ENCODE data around the gene PARP8.
A peak's percentile ranks its signal among the peaks of the same experiment; 100 is the strongest.
"Not testable (repeated sequence)": the region's sequence is repeated elsewhere in the genome, so short reads cannot be mapped to it uniquely, and the experiment has no call there.

PARP8 gene, protein sequence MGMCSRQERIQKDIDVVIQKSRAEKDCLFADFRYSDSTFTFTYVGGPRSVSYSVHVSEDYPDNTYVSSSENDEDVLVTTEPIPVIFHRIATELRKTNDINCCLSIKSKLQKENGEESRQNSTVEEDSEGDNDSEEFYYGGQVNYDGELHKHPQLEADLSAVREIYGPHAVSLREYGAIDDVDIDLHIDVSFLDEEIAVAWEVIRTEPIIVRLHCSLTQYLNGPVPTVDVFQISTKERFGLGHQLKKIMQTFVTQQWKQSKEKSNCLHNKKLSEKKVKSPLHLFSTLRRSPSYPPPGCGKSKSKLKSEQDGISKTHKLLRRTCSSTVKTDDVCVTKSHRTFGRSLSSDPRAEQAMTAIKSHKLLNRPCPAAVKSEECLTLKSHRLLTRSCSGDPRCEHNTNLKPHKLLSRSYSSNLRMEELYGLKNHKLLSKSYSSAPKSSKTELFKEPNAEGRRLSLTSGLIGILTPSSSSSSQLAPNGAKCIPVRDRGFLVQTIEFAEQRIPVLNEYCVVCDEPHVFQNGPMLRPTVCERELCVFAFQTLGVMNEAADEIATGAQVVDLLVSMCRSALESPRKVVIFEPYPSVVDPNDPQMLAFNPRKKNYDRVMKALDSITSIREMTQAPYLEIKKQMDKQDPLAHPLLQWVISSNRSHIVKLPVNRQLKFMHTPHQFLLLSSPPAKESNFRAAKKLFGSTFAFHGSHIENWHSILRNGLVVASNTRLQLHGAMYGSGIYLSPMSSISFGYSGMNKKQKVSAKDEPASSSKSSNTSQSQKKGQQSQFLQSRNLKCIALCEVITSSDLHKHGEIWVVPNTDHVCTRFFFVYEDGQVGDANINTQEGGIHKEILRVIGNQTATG

GRCh38 chr5:50666261-50667022, at the start of gene PARP8:
Gene PARP8, plus strand, starts transcription at chr5:50666637. Its CDS starts 459 bp downstream, at chr5:50667096.
- TF ChIP-seq, protein P1, sequence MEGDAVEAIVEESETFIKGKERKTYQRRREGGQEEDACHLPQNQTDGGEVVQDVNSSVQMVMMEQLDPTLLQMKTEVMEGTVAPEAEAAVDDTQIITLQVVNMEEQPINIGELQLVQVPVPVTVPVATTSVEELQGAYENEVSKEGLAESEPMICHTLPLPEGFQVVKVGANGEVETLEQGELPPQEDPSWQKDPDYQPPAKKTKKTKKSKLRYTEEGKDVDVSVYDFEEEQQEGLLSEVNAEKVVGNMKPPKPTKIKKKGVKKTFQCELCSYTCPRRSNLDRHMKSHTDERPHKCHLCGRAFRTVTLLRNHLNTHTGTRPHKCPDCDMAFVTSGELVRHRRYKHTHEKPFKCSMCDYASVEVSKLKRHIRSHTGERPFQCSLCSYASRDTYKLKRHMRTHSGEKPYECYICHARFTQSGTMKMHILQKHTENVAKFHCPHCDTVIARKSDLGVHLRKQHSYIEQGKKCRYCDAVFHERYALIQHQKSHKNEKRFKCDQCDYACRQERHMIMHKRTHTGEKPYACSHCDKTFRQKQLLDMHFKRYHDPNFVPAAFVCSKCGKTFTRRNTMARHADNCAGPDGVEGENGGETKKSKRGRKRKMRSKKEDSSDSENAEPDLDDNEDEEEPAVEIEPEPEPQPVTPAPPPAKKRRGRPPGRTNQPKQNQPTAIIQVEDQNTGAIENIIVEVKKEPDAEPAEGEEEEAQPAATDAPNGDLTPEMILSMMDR (conservative IDR thresholded peaks at IDR 0.05; ENCODE audit: low read length): no peak
- H3K4me3 ChIP-seq (ENCODE audit: low read length): peak within 1 kb of the TSS; percentile 85
- DNase-seq (ENCODE audit: low read depth): peak; percentile 36

- DNase-seq (ENCODE audit: low read depth): no peak
- no peak overlapping the region for H3K4me3 ChIP-seq (ENCODE audit: low read length)
- TF ChIP-seq, protein P1 (conservative IDR thresholded peaks at IDR 0.05; ENCODE audit: low read length): no peak
Observed at GRCh38 chr5:50623666-50624065, 42.8 kb upstream of the PARP8 start.

DNA sequence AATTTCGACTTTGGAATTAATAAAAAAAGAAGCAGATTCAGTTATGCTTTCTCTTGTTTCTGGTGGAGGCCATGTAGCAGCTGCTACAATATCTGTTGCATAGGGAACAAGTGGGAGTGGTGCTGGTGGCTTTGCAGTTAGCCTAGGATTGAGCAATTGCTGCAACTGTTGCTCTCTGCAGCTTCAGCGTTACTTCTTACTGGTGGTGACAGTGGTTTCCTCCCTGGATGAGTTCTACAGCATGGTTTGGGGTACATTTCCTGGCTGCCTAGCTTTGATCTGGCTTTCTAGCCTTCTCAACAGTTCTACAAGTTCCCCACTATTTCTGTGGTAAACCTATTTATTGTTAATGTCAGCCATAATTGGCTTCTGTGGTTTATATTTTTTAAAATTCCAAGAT, 31.6 kb upstream of the PARP8 start:
- not testable (repeated sequence) for DNase-seq (ENCODE audit: low read depth); H3K4me3 ChIP-seq (ENCODE audit: low read length)

DNA sequence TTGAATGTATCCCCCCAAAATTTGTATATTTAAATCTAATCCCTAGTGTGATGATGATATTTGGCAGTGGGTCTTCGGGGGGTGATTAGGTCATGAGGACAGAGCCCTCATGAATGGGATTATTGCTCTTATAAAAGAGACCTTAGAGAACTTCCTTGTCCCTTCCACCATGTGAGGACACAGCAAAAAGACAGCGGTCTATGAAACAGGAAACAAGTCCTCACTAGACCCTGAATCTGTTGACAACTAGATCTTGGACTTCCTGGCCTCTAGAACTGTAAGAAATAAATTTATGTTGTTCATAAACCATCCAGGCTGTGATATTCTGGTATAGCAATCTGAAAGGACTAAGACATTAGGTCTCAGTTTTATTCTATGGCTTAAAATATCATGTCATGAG, 28.9 kb upstream of the PARP8 start:
- not testable (repeated sequence) for H3K4me3 ChIP-seq (ENCODE audit: low read length); DNase-seq (ENCODE audit: low read depth)

DNA sequence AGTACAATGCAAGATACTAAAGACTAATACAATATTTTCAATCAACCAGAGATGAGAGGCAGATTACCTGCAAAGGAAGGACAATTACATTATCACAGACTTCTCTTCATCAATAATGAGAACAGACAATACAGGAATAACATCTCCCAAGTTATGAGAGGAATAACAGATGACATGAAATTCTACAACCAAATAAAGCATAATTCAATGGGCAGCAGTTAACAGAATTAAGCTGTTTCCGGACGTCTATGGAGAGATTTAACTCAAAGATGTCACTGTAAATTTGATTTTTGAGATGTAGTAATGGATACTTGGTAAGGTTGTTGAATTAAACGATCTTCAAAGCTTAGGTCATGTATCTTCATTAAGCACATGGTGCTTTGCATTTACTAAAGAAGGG, 19.8 kb upstream of the PARP8 start:
- no peak for DNase-seq (ENCODE audit: low read depth)
- TF ChIP-seq, protein P1 (conservative IDR thresholded peaks at IDR 0.05; ENCODE audit: low read length): no peak
- no peak overlapping the region for H3K4me3 ChIP-seq (ENCODE audit: low read length)

DNA sequence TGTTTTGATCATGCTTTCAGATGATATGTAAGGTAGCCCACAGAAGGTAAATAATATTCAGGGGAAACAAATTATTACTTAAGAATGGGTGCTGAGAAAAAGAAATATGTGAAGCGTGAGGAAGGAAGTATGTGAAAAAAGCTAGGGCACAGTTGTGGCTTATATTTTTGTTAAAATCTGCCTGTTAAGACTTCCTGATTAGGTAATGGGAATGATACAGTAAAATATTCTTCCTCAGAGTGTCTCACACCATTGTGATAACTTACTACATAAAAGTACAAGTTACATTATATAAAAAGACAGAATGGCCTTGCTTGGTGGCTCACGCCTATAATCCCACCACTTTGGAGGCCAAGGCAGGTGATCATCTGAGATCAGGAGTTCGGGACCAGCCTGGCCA, 18.7 kb upstream of the PARP8 start:
- TF ChIP-seq, protein P1 (conservative IDR thresholded peaks at IDR 0.05; ENCODE audit: low read length): no peak

GRCh38 chr5:50653946-50654345, 12.5 kb upstream of the PARP8 start:
- H3K4me3 ChIP-seq (ENCODE audit: low read length): no peak overlapping the region
- TF ChIP-seq, protein P1 (conservative IDR thresholded peaks at IDR 0.05; ENCODE audit: low read length): no peak
- DNase-seq (ENCODE audit: low read depth): no peak

More for the DNA sequence above, 18.7 kb upstream of the PARP8 start:
- no peak for DNase-seq (ENCODE audit: low read depth)
- H3K4me3 ChIP-seq (ENCODE audit: low read length): no peak overlapping the region

All from AG10803 (cell line).